Esophagus muscularis mucosa (tissue), 3 donors: ENCODE measurements around the gene PDZRN3.

ENCODE experiments used
- CTCF ChIP-seq, 3 experiments: fragments of 200-600 bp in 2 of 3; fragments of 450-650 bp in 1 of 3; sonication (generic) in 2 of 3; IDR thresholded peaks; one replicate each; pipeline ENCODE4 v1.5.1; 2017 to 2019; ENCODE audit warnings: antibody characterized with exemption in 3 of 3, mild to moderate bottlenecking in 2 of 3, moderate library complexity in 1 of 3
- POLR2AphosphoS5 ChIP-seq, 2 donors: sonication (generic); formaldehyde crosslinking; IDR thresholded peaks; one replicate each; pipeline ENCODE4 v1.6.1; 2017; ENCODE audit warnings: antibody characterized with exemption in 2 of 2

GRCh38 chr3:73604451-73604850 is 20.3 kb downstream of the PDZRN3 start:
- TF ChIP-seq POLR2AphosphoS5 (IDR thresholded peaks at IDR 0.05) = no peak
- no peak for TF ChIP-seq CTCF (IDR thresholded peaks at IDR 0.05)
